Ascending aorta (tissue), 2 donors: Measurements from ENCODE around the gene CAVIN2. TPM values are rescaled to one million over a fixed set of nuclear protein-coding genes. Genes with fewer than 3 reads are reported as not detected.
A peak's percentile ranks its signal among the peaks of the same experiment; 100 is the strongest.

Source experiments
- DNase-seq, 2 donors: peaks; one replicate each; pipeline ENCODE4 v3.0.0-alpha.2; 2019; ENCODE audit warnings: low spot score in 2 of 2
- H3K27ac ChIP-seq, 2 donors: fragments of 200-600 bp; sonication (generic); one replicate each; pipeline ENCODE4 v1.5.1; 2016 to 2017; ENCODE audit warnings: mild to moderate bottlenecking in 1 of 2
- H3K27me3 ChIP-seq: fragments of 200-600 bp; sonication (generic); one replicate; pipeline ENCODE4 v1.5.1; 2017
- H3K36me3 ChIP-seq, 2 donors: fragments of 200-600 bp; sonication (generic); one replicate each; pipeline ENCODE4 v1.5.1; 2016
- H3K4me1 ChIP-seq, 2 donors: fragments of 200-600 bp; sonication (generic); one replicate each; pipeline ENCODE4 v1.5.1; 2016 to 2017; ENCODE audit warnings: mild to moderate bottlenecking in 1 of 2
- H3K4me3 ChIP-seq, 2 donors: fragments of 200-600 bp; sonication (generic); one replicate each; pipeline ENCODE4 v1.5.1; 2016 to 2017; ENCODE audit warnings: mild to moderate bottlenecking in 1 of 2
- H3K9me3 ChIP-seq, 2 donors: fragments of 200-600 bp; sonication (generic); one replicate each; pipeline ENCODE4 v1.5.1; 2016
- CTCF ChIP-seq, 3 experiments: fragments of 200-600 bp in 2 of 3; fragments of 450-650 bp in 1 of 3; sonication (generic) in 2 of 3; IDR thresholded peaks; one replicate each; pipeline ENCODE4 v1.5.1; 2016 to 2019; ENCODE audit warnings: antibody characterized with exemption in 3 of 3, mild to moderate bottlenecking in 1 of 3, moderate library complexity in 1 of 3
- intact Hi-C: fragments of 100-400 bp; cut with DNase I; formaldehyde crosslinking; loops from one replicate; pipeline ENCODE4 v1.15.1; 2023
- total RNA-seq: library from RNA; depleted of rRNA; stranded (reverse); fragments of >200 nt; gene quantifications from one replicate; pipeline ENCODE4 v1.1.0, GENCODE V29; 2016

CAVIN2 gene
- total RNA-seq, 1 donor from 2014 or later, result 43.4 TPM

GRCh38 chr2:191845248-191845715 is 1.6 kb downstream of the CAVIN2 start:
- no peak for DNase-seq

GRCh38 chr2:191844706-191845105 is 2.2 kb downstream of the CAVIN2 start:
- peaks cover 0 to 5% of the 10 kb centered on the region in 2 donors for H3K4me1 ChIP-seq
- no peaks in the 10 kb centered on the region for H3K27me3 ChIP-seq
- DNase-seq, result no peak
- no peak for TF ChIP-seq CTCF (IDR thresholded peaks at IDR 0.05)
- intact Hi-C loops, result loop anchor here (5.0 kb wide), 1 partner anchor 78 kb away; no protein-coding TSS in a partner anchor
- peak overlapping the region in 1 of 2 donors; percentile 51 for H3K4me3 ChIP-seq
- H3K27ac ChIP-seq, result no peak overlapping the region
- H3K36me3 ChIP-seq, result no peaks in the 10 kb centered on the region
- H3K9me3 ChIP-seq, result no peaks in the 10 kb centered on the region

More at GRCh38 chr2:191845248-191845715, 1.6 kb downstream of the CAVIN2 start:
- intact Hi-C loops, result loop anchor here (5.0 kb wide), 1 partner anchor 77 kb away; no protein-coding TSS in a partner anchor
- H3K27ac ChIP-seq, result no peak overlapping the region
- no peaks in the 10 kb centered on the region for H3K36me3 ChIP-seq
- no peaks in the 10 kb centered on the region for H3K27me3 ChIP-seq
- peaks cover 0 to 5% of the 10 kb centered on the region in 2 donors for H3K4me1 ChIP-seq
- TF ChIP-seq CTCF (IDR thresholded peaks at IDR 0.05), result no peak
- H3K4me3 ChIP-seq, result peak overlapping the region in 1 of 2 donors; percentile 51
- H3K9me3 ChIP-seq, result no peaks in the 10 kb centered on the region

- no peak overlapping the region for H3K4me3 ChIP-seq
- H3K36me3 ChIP-seq, result peaks cover 0 to 4% of the 10 kb centered on the region in 2 donors
- H3K27ac ChIP-seq, result no peak overlapping the region
- no peaks in the 10 kb centered on the region for H3K27me3 ChIP-seq
- TF ChIP-seq CTCF (IDR thresholded peaks at IDR 0.05), result no peak
- no peak for DNase-seq
- intact Hi-C loops, result no loop called here
- H3K9me3 ChIP-seq, result no peaks in the 10 kb centered on the region
- H3K4me1 ChIP-seq, result no peaks in the 10 kb centered on the region
Measured at GRCh38 chr2:191840921-191841320, 6.0 kb downstream of the CAVIN2 start.

GRCh38 chr2:191839918-191840804 is 6.7 kb downstream of the CAVIN2 start:
- Histone ChIP-seq H3K9me3 (no peaks in the 10 kb centered on the region), H3K27me3 (no peaks in the 10 kb centered on the region), H3K4me1 (no peaks in the 10 kb centered on the region), H3K27ac (no peak overlapping the region), H3K4me3 (no peak overlapping the region), H3K36me3 (peaks cover 0 to 7% of the 10 kb centered on the region in 2 donors)
- intact Hi-C loops, result no loop called here
- no peak for TF ChIP-seq CTCF (IDR thresholded peaks at IDR 0.05)
- DNase-seq, result no peak

- Histone ChIP-seq H3K27ac (no peak overlapping the region), H3K27me3 (no peaks in the 10 kb centered on the region), H3K4me1 (no peaks in the 10 kb centered on the region), H3K36me3 (peaks cover 0 to 7% of the 10 kb centered on the region in 2 donors), H3K9me3 (no peaks in the 10 kb centered on the region), H3K4me3 (no peak overlapping the region)
- TF ChIP-seq CTCF (IDR thresholded peaks at IDR 0.05), result no peak
- no peak for DNase-seq
- intact Hi-C loops, result no loop called here
Measured at GRCh38 chr2:191838526-191838925, 8.4 kb downstream of the CAVIN2 start.
